GM12878 (cell line): ENCODE data around the gene ADPRHL1. TPM values are rescaled to one million over a fixed set of nuclear protein-coding genes. Genes with fewer than 3 reads are reported as not detected.

Source experiments
- ATAC-seq: fragments of 200-7000 bp; cut with Tn5 transposase; 3 replicates; pipeline ENCODE4 v1.9.1; 2020; ENCODE audit warnings: mild to moderate bottlenecking, moderate library complexity
- BruUV-seq: library from RNA; stranded (reverse); fragments of 400-500 nt; replicated peaks from 2 replicates; lab custom pipeline; 2021; lab: Mats Ljungman, UMichigan
- CTCF ChIA-PET: fragments of 300-600 bp; sonication (Branson Sonifier 250); formaldehyde crosslinking; extraction: SDS; loops from one replicate; lab custom pipeline; 2021; ENCODE audit warnings: inconsistent platforms; lab: Yijun Ruan, JAX
- POLR2A ChIA-PET: fragments of 350-600 bp; formaldehyde crosslinking; extraction: SDS; loops from one replicate; lab custom pipeline; 2021; ENCODE audit warnings: inconsistent platforms; lab: Charles Lee
- RAD21 ChIA-PET: fragments of 300-600 bp; sonication (Branson Sonifier 250); formaldehyde crosslinking; loops from one replicate; lab custom pipeline; 2023; ENCODE audit warnings: antibody characterized with exemption; ENCODE audit not compliant: unreplicated experiment; lab: Charles Lee
- SMC1A ChIA-PET: fragments of 300-600 bp; sonication (Branson Sonifier 250); formaldehyde crosslinking; loops from one replicate; lab custom pipeline; 2023; ENCODE audit not compliant: unreplicated experiment, uncharacterized antibody; lab: Charles Lee
- DNase-seq: peaks from one replicate; pipeline ENCODE4 v3.0.0-alpha.2; 2011; ENCODE audit warnings: low read depth, low spot score
- FAIRE-seq: peaks from 3 replicates; lab custom pipeline; 2011; peaks lifted over from hg19 to GRCh38; lab: Jason Lieb, UNC
- H2AFZ ChIP-seq: 2 replicates; pipeline ENCODE4 v1.6.0; 2011; ENCODE audit warnings: low read depth, low read length, control low read depth; ENCODE audit not compliant: control insufficient read depth
- H3K27ac ChIP-seq: 2 replicates; pipeline ENCODE4 v1.5.1; 2011; ENCODE audit warnings: control low read depth; ENCODE audit not compliant: control insufficient read depth, insufficient read depth
- H3K27me3 ChIP-seq, 2 experiments: replicated peaks in 1 of 2; 2 replicates each; pipeline versions ENCODE4 v1.6.0 to v1.6.1; 2011; ENCODE audit warnings: low read length in 1 of 2; ENCODE audit not compliant: control insufficient read depth in 2 of 2, insufficient read depth in 2 of 2
- H3K36me3 ChIP-seq, 2 experiments: 2 replicates each; pipeline ENCODE4 v1.5.1; 2011; ENCODE audit warnings: low read length in 1 of 2; ENCODE audit not compliant: control insufficient read depth in 2 of 2, insufficient read depth in 2 of 2
- H3K4me1 ChIP-seq: 2 replicates; pipeline ENCODE4 v1.6.1; 2011; ENCODE audit warnings: mild to moderate bottlenecking, low read length, moderate library complexity, mixed read lengths; ENCODE audit not compliant: control insufficient read depth, insufficient read depth
- H3K4me2 ChIP-seq: 2 replicates; pipeline ENCODE4 v1.6.0; 2011; ENCODE audit warnings: control low read depth; ENCODE audit not compliant: control insufficient read depth, insufficient read depth
- H3K4me3 ChIP-seq: fragments of 200-600 bp; sonication (generic); 2 replicates; pipeline ENCODE4 v1.5.1; 2016
- H3K79me2 ChIP-seq: 2 replicates; pipeline ENCODE4 v1.6.0; 2011; ENCODE audit warnings: low read length; ENCODE audit not compliant: control insufficient read depth, insufficient read depth
- H3K9ac ChIP-seq: 2 replicates; pipeline ENCODE4 v1.8.0; 2011; ENCODE audit warnings: low read length, control low read depth, mixed read lengths; ENCODE audit not compliant: control insufficient read depth, insufficient read depth
- H3K9me3 ChIP-seq: replicated peaks from 3 replicates; pipeline ENCODE4 v1.5.1; 2011; ENCODE audit warnings: mild to moderate bottlenecking, low read length; ENCODE audit not compliant: control insufficient read depth, insufficient read depth
- H4K20me1 ChIP-seq: 2 replicates; pipeline ENCODE4 v1.6.0; 2011; ENCODE audit not compliant: control insufficient read depth, insufficient read depth
- NFYB ChIP-seq: IDR thresholded peaks from 2 replicates; pipeline ENCODE4 v1.6.1; 2011; ENCODE audit warnings: low read depth, mild to moderate bottlenecking, low read length, improper control_type of control experiment, moderate library complexity; ENCODE audit not compliant: insufficient read depth
- SIX5 ChIP-seq: IDR thresholded peaks from 2 replicates; pipeline ENCODE4 v1.6.1; 2011; ENCODE audit warnings: mild to moderate bottlenecking, low read depth, low read length, moderate library complexity; ENCODE audit not compliant: severe bottlenecking
- WGBS: methylation state at CpG from one replicate; pipeline ENCODE4 v1.1.6; 2016; ENCODE audit warnings: low lambda C conversion rate; ENCODE audit not compliant: insufficient replicate concordance, insufficient coverage; ENCODE audit errors: missing lambda C conversion rate; 5-methylcytosine and 5-hydroxymethylcytosine counted together
- in situ Hi-C: fragments of 300-500 bp; cut with MboI; formaldehyde crosslinking; loops from 9 replicates; pipeline ENCODE4 v1.14.3; 2018; ENCODE audit warnings: mixed read lengths
- intact Hi-C: fragments of 100-400 bp; cut with micrococcal nuclease; formaldehyde crosslinking; loops from one replicate; pipeline ENCODE4 v1.14.2; 2022; ENCODE audit not compliant: unreplicated experiment
- polyA plus RNA-seq, 11 experiments: library from polyadenylated mRNA; depleted of rRNA in 4 of 11; unstranded in 6 of 11; stranded (reverse) in 5 of 11; fragments of >200 nt; fragmentation: Nextera tagmentation in 4 of 11; fragmentation: Illumina TruSeq in 1 of 11; extraction: Ambion mirVana in 4 of 11; extraction: Trizol in 1 of 11; gene quantifications; 1 replicate in 1 of 11; 2 replicates in 10 of 11; pipeline versions ENCODE4 v1.2.1 to v1.2.3, GENCODE V29; 2011 to 2016; ENCODE audit warnings: inconsistent platforms in 2 of 11, missing spikeins in 2 of 11, low read depth in 1 of 11
- total RNA-seq, 4 experiments: library from RNA; depleted of rRNA in 3 of 4; stranded (reverse); fragments of >200 nt in 3 of 4; fragmentation: Illumina TruSeq in 1 of 4; extraction: Trizol in 1 of 4; gene quantifications; 2 replicates each; pipeline versions ENCODE4 v1.2.1 to v1.2.3, GENCODE V29; 2013 to 2021
- TF ChIP-seq, protein P1 (sequence below): IDR thresholded peaks from 2 replicates; pipeline ENCODE4 v1.6.1; 2012; ENCODE audit warnings: mild to moderate bottlenecking, low read depth, low read length

Gene ADPRHL1
- total and polyA plus RNA-seq, 10 of the 15 experiments (the other 5 are each of a cell fraction or from before 2014, with no cell fraction given): 0.05 to 1.9 (median 1.0) TPM

DNA sequence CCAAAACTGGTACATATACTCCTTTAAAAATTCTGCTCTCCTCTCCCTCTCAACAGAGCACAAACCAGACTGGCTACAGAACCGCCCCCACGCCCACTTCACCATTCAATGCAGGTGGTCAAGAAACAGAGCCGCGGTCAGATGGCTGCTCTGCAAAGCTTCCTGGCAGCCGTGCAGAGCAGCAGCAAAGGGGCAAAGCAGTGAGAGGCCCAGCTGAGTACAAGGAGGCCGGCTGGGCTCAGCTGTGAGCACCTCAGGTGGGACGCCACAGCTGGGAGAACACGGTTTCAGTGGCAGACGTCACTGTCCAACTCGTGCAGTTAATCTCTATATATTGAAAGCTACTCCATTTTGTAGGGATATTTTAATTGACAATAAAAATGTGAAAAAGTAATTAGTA is 97.7 kb downstream of the ADPRHL1 start:
- POLR2A ChIA-PET: no interaction called here
- TF ChIP-seq SIX5: no peak
- TF ChIP-seq, protein P1, sequence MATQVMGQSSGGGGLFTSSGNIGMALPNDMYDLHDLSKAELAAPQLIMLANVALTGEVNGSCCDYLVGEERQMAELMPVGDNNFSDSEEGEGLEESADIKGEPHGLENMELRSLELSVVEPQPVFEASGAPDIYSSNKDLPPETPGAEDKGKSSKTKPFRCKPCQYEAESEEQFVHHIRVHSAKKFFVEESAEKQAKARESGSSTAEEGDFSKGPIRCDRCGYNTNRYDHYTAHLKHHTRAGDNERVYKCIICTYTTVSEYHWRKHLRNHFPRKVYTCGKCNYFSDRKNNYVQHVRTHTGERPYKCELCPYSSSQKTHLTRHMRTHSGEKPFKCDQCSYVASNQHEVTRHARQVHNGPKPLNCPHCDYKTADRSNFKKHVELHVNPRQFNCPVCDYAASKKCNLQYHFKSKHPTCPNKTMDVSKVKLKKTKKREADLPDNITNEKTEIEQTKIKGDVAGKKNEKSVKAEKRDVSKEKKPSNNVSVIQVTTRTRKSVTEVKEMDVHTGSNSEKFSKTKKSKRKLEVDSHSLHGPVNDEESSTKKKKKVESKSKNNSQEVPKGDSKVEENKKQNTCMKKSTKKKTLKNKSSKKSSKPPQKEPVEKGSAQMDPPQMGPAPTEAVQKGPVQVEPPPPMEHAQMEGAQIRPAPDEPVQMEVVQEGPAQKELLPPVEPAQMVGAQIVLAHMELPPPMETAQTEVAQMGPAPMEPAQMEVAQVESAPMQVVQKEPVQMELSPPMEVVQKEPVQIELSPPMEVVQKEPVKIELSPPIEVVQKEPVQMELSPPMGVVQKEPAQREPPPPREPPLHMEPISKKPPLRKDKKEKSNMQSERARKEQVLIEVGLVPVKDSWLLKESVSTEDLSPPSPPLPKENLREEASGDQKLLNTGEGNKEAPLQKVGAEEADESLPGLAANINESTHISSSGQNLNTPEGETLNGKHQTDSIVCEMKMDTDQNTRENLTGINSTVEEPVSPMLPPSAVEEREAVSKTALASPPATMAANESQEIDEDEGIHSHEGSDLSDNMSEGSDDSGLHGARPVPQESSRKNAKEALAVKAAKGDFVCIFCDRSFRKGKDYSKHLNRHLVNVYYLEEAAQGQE: no peak
- TF ChIP-seq NFYB: no peak
- ATAC-seq (no peak), FAIRE-seq (no peak), DNase-seq (no peak)
- intact Hi-C loops (no loop called here), in situ Hi-C loops (no loop called here)
- no peaks in the 10 kb centered on the region; a peak in 1 of 4 replicates for H3K27me3 ChIP-seq
- RAD21 ChIA-PET: no interaction called here
- 8% methylated on average over 10 of the region's 10 CpGs for WGBS
- no TSS peak for BruUV-seq
- no peaks in the 10 kb centered on the region for H3K79me2 ChIP-seq
- SMC1A ChIA-PET: no interaction called here
- H3K4me3 ChIP-seq: no peak overlapping the region
- H3K4me2 ChIP-seq: no peak overlapping the region
- H3K27ac ChIP-seq: no peak overlapping the region
- no peaks in the 10 kb centered on the region for H3K36me3 ChIP-seq
- no peaks in the 10 kb centered on the region for H4K20me1 ChIP-seq
- no peaks in the 10 kb centered on the region for H3K9me3 ChIP-seq
- no peaks in the 10 kb centered on the region for H3K4me1 ChIP-seq
- H3K9ac ChIP-seq: no peak overlapping the region
- CTCF ChIA-PET: no interaction called here
- no peak overlapping the region for H2AFZ ChIP-seq
